PFSK-1 (cell line): ENCODE data around the gene TMC1.

Experiments
- POLR2AphosphoS5 ChIP-seq: IDR thresholded peaks from 2 replicates; pipeline ENCODE4 v1.6.1; 2012; ENCODE audit warnings: low read depth, mild to moderate bottlenecking, control low read depth, low read length, moderate library complexity
- REST ChIP-seq, 2 experiments: IDR thresholded peaks; 2 replicates each; pipeline versions ENCODE4 v1.6.1 to v1.8.0; 2011 to 2012; ENCODE audit warnings: low read depth in 2 of 2, low read length in 2 of 2, control low read depth in 1 of 2, inconsistent platforms in 1 of 2, mild to moderate bottlenecking in 1 of 2, moderate library complexity in 1 of 2; ENCODE audit not compliant: insufficient read depth in 1 of 2

GRCh38 chr9:72882117-72882775, 360.8 kb downstream of the TMC1 start:
- TF ChIP-seq REST (IDR thresholded peaks at IDR 0.05; ENCODE audit: insufficient read depth in 1 of 2, low read depth in 2 of 2, low read length in 2 of 2): no peak
- TF ChIP-seq POLR2AphosphoS5: no peak
